GM12878 (cell line): ENCODE results near the gene GPC5. TPM values are rescaled to one million over a fixed set of nuclear protein-coding genes. Genes with fewer than 3 reads are reported as not detected.

Experiments
- ATAC-seq: fragments of 200-7000 bp; cut with Tn5 transposase; 3 replicates; pipeline ENCODE4 v1.9.1; 2020; ENCODE audit warnings: mild to moderate bottlenecking, moderate library complexity
- BruUV-seq: library from RNA; stranded (reverse); fragments of 400-500 nt; replicated peaks from 2 replicates; lab custom pipeline; 2021; lab: Mats Ljungman, UMichigan
- CTCF ChIA-PET: fragments of 300-600 bp; sonication (Branson Sonifier 250); formaldehyde crosslinking; extraction: SDS; loops from one replicate; lab custom pipeline; 2021; ENCODE audit warnings: inconsistent platforms; lab: Yijun Ruan, JAX
- POLR2A ChIA-PET: fragments of 350-600 bp; formaldehyde crosslinking; extraction: SDS; loops from one replicate; lab custom pipeline; 2021; ENCODE audit warnings: inconsistent platforms; lab: Charles Lee
- RAD21 ChIA-PET: fragments of 300-600 bp; sonication (Branson Sonifier 250); formaldehyde crosslinking; loops from one replicate; lab custom pipeline; 2023; ENCODE audit warnings: antibody characterized with exemption; ENCODE audit not compliant: unreplicated experiment; lab: Charles Lee
- SMC1A ChIA-PET: fragments of 300-600 bp; sonication (Branson Sonifier 250); formaldehyde crosslinking; loops from one replicate; lab custom pipeline; 2023; ENCODE audit not compliant: unreplicated experiment, uncharacterized antibody; lab: Charles Lee
- DNase-seq: peaks from one replicate; pipeline ENCODE4 v3.0.0-alpha.2; 2011; ENCODE audit warnings: low read depth, low spot score
- FAIRE-seq: peaks from 3 replicates; lab custom pipeline; 2011; peaks lifted over from hg19 to GRCh38; lab: Jason Lieb, UNC
- H2AFZ ChIP-seq: 2 replicates; pipeline ENCODE4 v1.6.0; 2011; ENCODE audit warnings: low read depth, low read length, control low read depth; ENCODE audit not compliant: control insufficient read depth
- H3K27ac ChIP-seq: 2 replicates; pipeline ENCODE4 v1.5.1; 2011; ENCODE audit warnings: control low read depth; ENCODE audit not compliant: control insufficient read depth, insufficient read depth
- H3K27me3 ChIP-seq, 2 experiments: replicated peaks in 1 of 2; 2 replicates each; pipeline versions ENCODE4 v1.6.0 to v1.6.1; 2011; ENCODE audit warnings: low read length in 1 of 2; ENCODE audit not compliant: control insufficient read depth in 2 of 2, insufficient read depth in 2 of 2
- H3K36me3 ChIP-seq, 2 experiments: 2 replicates each; pipeline ENCODE4 v1.5.1; 2011; ENCODE audit warnings: low read length in 1 of 2; ENCODE audit not compliant: control insufficient read depth in 2 of 2, insufficient read depth in 2 of 2
- H3K4me1 ChIP-seq: 2 replicates; pipeline ENCODE4 v1.6.1; 2011; ENCODE audit warnings: mild to moderate bottlenecking, low read length, moderate library complexity, mixed read lengths; ENCODE audit not compliant: control insufficient read depth, insufficient read depth
- H3K4me2 ChIP-seq: 2 replicates; pipeline ENCODE4 v1.6.0; 2011; ENCODE audit warnings: control low read depth; ENCODE audit not compliant: control insufficient read depth, insufficient read depth
- H3K4me3 ChIP-seq: fragments of 200-600 bp; sonication (generic); 2 replicates; pipeline ENCODE4 v1.5.1; 2016
- H3K79me2 ChIP-seq: 2 replicates; pipeline ENCODE4 v1.6.0; 2011; ENCODE audit warnings: low read length; ENCODE audit not compliant: control insufficient read depth, insufficient read depth
- H3K9ac ChIP-seq: 2 replicates; pipeline ENCODE4 v1.8.0; 2011; ENCODE audit warnings: low read length, control low read depth, mixed read lengths; ENCODE audit not compliant: control insufficient read depth, insufficient read depth
- H3K9me3 ChIP-seq: replicated peaks from 3 replicates; pipeline ENCODE4 v1.5.1; 2011; ENCODE audit warnings: mild to moderate bottlenecking, low read length; ENCODE audit not compliant: control insufficient read depth, insufficient read depth
- H4K20me1 ChIP-seq: 2 replicates; pipeline ENCODE4 v1.6.0; 2011; ENCODE audit not compliant: control insufficient read depth, insufficient read depth
- IRF4 ChIP-seq: IDR thresholded peaks from 2 replicates; pipeline ENCODE4 v1.6.1; 2011; ENCODE audit warnings: low read depth, low read length
- JUND ChIP-seq: IDR thresholded peaks from 2 replicates; pipeline ENCODE4 v1.6.1; 2012; ENCODE audit warnings: low read depth, mild to moderate bottlenecking, low read length, improper control_type of control experiment, moderate library complexity
- RCOR1 ChIP-seq: conservative IDR thresholded peaks from 2 replicates; pipeline ENCODE4 v1.6.1; 2012; ENCODE audit warnings: low read depth, low read length, improper control_type of control experiment
- RFX5 ChIP-seq: IDR thresholded peaks from 2 replicates; pipeline ENCODE4 v1.6.1; 2011; ENCODE audit warnings: low read depth, low read length, improper control_type of control experiment
- SIX5 ChIP-seq: IDR thresholded peaks from 2 replicates; pipeline ENCODE4 v1.6.1; 2011; ENCODE audit warnings: mild to moderate bottlenecking, low read depth, low read length, moderate library complexity; ENCODE audit not compliant: severe bottlenecking
- STAT3 ChIP-seq: IDR thresholded peaks from 2 replicates; pipeline ENCODE4 v1.6.1; 2011; ENCODE audit warnings: low read depth, low read length, improper control_type of control experiment
- TCF3 ChIP-seq: IDR thresholded peaks from 2 replicates; pipeline ENCODE4 v1.6.1; 2012; ENCODE audit warnings: low read depth, mild to moderate bottlenecking, low read length, borderline replicate concordance; ENCODE audit not compliant: insufficient read depth
- ZNF24 ChIP-seq: fragments of 450-650 bp; IDR thresholded peaks from 2 replicates; pipeline ENCODE4 v1.6.1; 2017; ENCODE audit warnings: antibody characterized with exemption, mild to moderate bottlenecking
- ZNF384 ChIP-seq: IDR thresholded peaks from 2 replicates; pipeline ENCODE4 v1.6.1; 2012; ENCODE audit warnings: low read depth, mild to moderate bottlenecking, low read length, improper control_type of control experiment, borderline replicate concordance
- WGBS: methylation state at CpG from one replicate; pipeline ENCODE4 v1.1.6; 2016; ENCODE audit warnings: low lambda C conversion rate; ENCODE audit not compliant: insufficient replicate concordance, insufficient coverage; ENCODE audit errors: missing lambda C conversion rate; 5-methylcytosine and 5-hydroxymethylcytosine counted together
- in situ Hi-C: fragments of 300-500 bp; cut with MboI; formaldehyde crosslinking; loops from 9 replicates; pipeline ENCODE4 v1.14.3; 2018; ENCODE audit warnings: mixed read lengths
- intact Hi-C: fragments of 100-400 bp; cut with micrococcal nuclease; formaldehyde crosslinking; loops from one replicate; pipeline ENCODE4 v1.14.2; 2022; ENCODE audit not compliant: unreplicated experiment
- polyA plus RNA-seq, 11 experiments: library from polyadenylated mRNA; depleted of rRNA in 4 of 11; unstranded in 6 of 11; stranded (reverse) in 5 of 11; fragments of >200 nt; fragmentation: Nextera tagmentation in 4 of 11; fragmentation: Illumina TruSeq in 1 of 11; extraction: Ambion mirVana in 4 of 11; extraction: Trizol in 1 of 11; gene quantifications; 1 replicate in 1 of 11; 2 replicates in 10 of 11; pipeline versions ENCODE4 v1.2.1 to v1.2.3, GENCODE V29; 2011 to 2016; ENCODE audit warnings: inconsistent platforms in 2 of 11, missing spikeins in 2 of 11, low read depth in 1 of 11
- total RNA-seq, 4 experiments: library from RNA; depleted of rRNA in 3 of 4; stranded (reverse); fragments of >200 nt in 3 of 4; fragmentation: Illumina TruSeq in 1 of 4; extraction: Trizol in 1 of 4; gene quantifications; 2 replicates each; pipeline versions ENCODE4 v1.2.1 to v1.2.3, GENCODE V29; 2013 to 2021
- TF ChIP-seq, protein P1 (sequence below): fragments of 150-350 bp; IDR thresholded peaks from 2 replicates; pipeline ENCODE4 v1.6.1; 2016; ENCODE audit warnings: low read depth, low read length
- TF ChIP-seq, protein P2 (sequence below), 3 experiments: IDR thresholded peaks in 2 of 3; conservative IDR thresholded peaks in 1 of 3; 2 replicates each; pipeline ENCODE4 v1.5.1; 2011; ENCODE audit warnings: low read depth in 3 of 3, low read length in 3 of 3, mild to moderate bottlenecking in 3 of 3, control low read depth in 2 of 3, moderate library complexity in 2 of 3, inconsistent platforms in 1 of 3, mixed read lengths in 1 of 3; ENCODE audit not compliant: control insufficient read depth in 2 of 3, insufficient read depth in 1 of 3; ENCODE audit errors: extremely low read depth in 1 of 3
- TF ChIP-seq, protein P3 (sequence below): fragments of 450-650 bp; IDR thresholded peaks from 2 replicates; pipeline ENCODE4 v1.6.1; 2017; ENCODE audit warnings: mild to moderate bottlenecking, moderate library complexity

The GPC5 gene
- total and polyA plus RNA-seq, 10 of the 15 experiments (the other 5 are each of a cell fraction or from before 2014, with no cell fraction given): 0.05 to 0.87 (median 0.44) TPM; not detected in 1

DNA sequence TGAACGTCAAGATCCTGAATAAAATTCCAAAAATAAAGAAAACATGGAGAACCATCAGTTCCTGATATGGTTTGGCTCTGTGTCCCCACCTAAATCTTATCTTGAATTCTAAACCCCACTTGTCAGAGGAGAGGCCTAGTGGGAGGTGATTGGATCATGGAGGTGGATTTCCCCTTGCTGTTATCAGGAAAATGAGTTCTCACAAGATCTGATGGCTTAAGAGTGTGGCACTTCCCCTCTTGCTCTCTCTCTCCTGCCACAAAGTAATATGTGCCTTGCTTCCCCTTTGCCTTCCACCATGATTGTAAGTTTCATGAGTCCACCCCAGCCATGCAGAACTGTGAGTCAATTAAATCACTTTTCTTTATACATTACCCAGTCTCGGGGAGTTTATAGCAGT lies 827.4 kb downstream of the GPC5 start:
- no peak for DNase-seq
- in situ Hi-C loops: no loop called here
- no peak overlapping the region for H3K4me3 ChIP-seq
- ChIA-PET RAD21 (no interaction called here), CTCF (no interaction called here), POLR2A (no interaction called here), SMC1A (no interaction called here)
- H3K79me2 ChIP-seq: no peaks in the 10 kb centered on the region
- BruUV-seq: no TSS peak
- no peaks in the 10 kb centered on the region for H3K4me1 ChIP-seq
- no peaks in the 10 kb centered on the region for H3K36me3 ChIP-seq
- H3K27me3 ChIP-seq: no peaks in the 10 kb centered on the region
- TF ChIP-seq JUND: no peak
- TF ChIP-seq STAT3: no peak
- no peak for TF ChIP-seq ZNF384
- TF ChIP-seq ZNF24: no peak
- no peak for TF ChIP-seq SIX5
- TF ChIP-seq, protein P1, sequence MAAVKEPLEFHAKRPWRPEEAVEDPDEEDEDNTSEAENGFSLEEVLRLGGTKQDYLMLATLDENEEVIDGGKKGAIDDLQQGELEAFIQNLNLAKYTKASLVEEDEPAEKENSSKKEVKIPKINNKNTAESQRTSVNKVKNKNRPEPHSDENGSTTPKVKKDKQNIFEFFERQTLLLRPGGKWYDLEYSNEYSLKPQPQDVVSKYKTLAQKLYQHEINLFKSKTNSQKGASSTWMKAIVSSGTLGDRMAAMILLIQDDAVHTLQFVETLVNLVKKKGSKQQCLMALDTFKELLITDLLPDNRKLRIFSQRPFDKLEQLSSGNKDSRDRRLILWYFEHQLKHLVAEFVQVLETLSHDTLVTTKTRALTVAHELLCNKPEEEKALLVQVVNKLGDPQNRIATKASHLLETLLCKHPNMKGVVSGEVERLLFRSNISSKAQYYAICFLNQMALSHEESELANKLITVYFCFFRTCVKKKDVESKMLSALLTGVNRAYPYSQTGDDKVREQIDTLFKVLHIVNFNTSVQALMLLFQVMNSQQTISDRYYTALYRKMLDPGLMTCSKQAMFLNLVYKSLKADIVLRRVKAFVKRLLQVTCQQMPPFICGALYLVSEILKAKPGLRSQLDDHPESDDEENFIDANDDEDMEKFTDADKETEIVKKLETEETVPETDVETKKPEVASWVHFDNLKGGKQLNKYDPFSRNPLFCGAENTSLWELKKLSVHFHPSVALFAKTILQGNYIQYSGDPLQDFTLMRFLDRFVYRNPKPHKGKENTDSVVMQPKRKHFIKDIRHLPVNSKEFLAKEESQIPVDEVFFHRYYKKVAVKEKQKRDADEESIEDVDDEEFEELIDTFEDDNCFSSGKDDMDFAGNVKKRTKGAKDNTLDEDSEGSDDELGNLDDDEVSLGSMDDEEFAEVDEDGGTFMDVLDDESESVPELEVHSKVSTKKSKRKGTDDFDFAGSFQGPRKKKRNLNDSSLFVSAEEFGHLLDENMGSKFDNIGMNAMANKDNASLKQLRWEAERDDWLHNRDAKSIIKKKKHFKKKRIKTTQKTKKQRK: no peak
- TF ChIP-seq, protein P2, sequence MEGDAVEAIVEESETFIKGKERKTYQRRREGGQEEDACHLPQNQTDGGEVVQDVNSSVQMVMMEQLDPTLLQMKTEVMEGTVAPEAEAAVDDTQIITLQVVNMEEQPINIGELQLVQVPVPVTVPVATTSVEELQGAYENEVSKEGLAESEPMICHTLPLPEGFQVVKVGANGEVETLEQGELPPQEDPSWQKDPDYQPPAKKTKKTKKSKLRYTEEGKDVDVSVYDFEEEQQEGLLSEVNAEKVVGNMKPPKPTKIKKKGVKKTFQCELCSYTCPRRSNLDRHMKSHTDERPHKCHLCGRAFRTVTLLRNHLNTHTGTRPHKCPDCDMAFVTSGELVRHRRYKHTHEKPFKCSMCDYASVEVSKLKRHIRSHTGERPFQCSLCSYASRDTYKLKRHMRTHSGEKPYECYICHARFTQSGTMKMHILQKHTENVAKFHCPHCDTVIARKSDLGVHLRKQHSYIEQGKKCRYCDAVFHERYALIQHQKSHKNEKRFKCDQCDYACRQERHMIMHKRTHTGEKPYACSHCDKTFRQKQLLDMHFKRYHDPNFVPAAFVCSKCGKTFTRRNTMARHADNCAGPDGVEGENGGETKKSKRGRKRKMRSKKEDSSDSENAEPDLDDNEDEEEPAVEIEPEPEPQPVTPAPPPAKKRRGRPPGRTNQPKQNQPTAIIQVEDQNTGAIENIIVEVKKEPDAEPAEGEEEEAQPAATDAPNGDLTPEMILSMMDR (IDR thresholded peaks at IDR 0.05 in 2 of 3, conservative IDR thresholded peaks at IDR 0.05 in 1 of 3; ENCODE audit: control insufficient read depth in 2 of 3, extremely low read depth in 1 of 3, insufficient read depth in 1 of 3, low read depth in 3 of 3, low read length in 3 of 3): no peak
- no peak for TF ChIP-seq RCOR1
- no peak for TF ChIP-seq IRF4
- TF ChIP-seq TCF3: no peak
- TF ChIP-seq, protein P3, sequence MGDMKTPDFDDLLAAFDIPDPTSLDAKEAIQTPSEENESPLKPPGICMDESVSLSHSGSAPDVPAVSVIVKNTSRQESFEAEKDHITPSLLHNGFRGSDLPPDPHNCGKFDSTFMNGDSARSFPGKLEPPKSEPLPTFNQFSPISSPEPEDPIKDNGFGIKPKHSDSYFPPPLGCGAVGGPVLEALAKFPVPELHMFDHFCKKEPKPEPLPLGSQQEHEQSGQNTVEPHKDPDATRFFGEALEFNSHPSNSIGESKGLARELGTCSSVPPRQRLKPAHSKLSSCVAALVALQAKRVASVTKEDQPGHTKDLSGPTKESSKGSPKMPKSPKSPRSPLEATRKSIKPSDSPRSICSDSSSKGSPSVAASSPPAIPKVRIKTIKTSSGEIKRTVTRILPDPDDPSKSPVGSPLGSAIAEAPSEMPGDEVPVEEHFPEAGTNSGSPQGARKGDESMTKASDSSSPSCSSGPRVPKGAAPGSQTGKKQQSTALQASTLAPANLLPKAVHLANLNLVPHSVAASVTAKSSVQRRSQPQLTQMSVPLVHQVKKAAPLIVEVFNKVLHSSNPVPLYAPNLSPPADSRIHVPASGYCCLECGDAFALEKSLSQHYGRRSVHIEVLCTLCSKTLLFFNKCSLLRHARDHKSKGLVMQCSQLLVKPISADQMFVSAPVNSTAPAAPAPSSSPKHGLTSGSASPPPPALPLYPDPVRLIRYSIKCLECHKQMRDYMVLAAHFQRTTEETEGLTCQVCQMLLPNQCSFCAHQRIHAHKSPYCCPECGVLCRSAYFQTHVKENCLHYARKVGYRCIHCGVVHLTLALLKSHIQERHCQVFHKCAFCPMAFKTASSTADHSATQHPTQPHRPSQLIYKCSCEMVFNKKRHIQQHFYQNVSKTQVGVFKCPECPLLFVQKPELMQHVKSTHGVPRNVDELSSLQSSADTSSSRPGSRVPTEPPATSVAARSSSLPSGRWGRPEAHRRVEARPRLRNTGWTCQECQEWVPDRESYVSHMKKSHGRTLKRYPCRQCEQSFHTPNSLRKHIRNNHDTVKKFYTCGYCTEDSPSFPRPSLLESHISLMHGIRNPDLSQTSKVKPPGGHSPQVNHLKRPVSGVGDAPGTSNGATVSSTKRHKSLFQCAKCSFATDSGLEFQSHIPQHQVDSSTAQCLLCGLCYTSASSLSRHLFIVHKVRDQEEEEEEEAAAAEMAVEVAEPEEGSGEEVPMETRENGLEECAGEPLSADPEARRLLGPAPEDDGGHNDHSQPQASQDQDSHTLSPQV: no peak
- TF ChIP-seq RFX5: no peak
- FAIRE-seq: no peak
- no peak overlapping the region for H3K9ac ChIP-seq
- 22% methylated on average over 2 of the region's 2 CpGs for WGBS
- no peak overlapping the region for H3K27ac ChIP-seq
- H3K4me2 ChIP-seq: no peak overlapping the region
- no peak for ATAC-seq
- no peaks in the 10 kb centered on the region for H4K20me1 ChIP-seq
- H3K9me3 ChIP-seq: no peaks in the 10 kb centered on the region
- intact Hi-C loops: no loop called here
- H2AFZ ChIP-seq: no peak overlapping the region
